GM18858 (cell line): ENCODE data around the gene ATP13A4.
A peak's percentile ranks its signal among the peaks of the same experiment; 100 is the strongest.

ENCODE experiments used
- ATAC-seq: cut with Tn5 transposase; IDR thresholded peaks from one replicate; pipeline ENCODE4 v1.9.1; 2021; ENCODE audit not compliant: unreplicated experiment

ATP13A4 gene

GRCh38 chr3:193400304-193400703 is 154.4 kb downstream of the ATP13A4 start:
- no peak for ATAC-seq

- ATAC-seq = no peak
These were observed 158.0 kb downstream of the ATP13A4 start for GRCh38 chr3:193396451-193397244.

- ATAC-seq = no peak
These were observed 162.8 kb downstream of the ATP13A4 start for GRCh38 chr3:193391902-193392301.

- no peak for ATAC-seq
These were observed 165.4 kb downstream of the ATP13A4 start for GRCh38 chr3:193389335-193389734.

- no peak for ATAC-seq
These were observed 166.3 kb downstream of the ATP13A4 start for GRCh38 chr3:193388361-193388760.

GRCh38 chr3:193387596-193387995 is 167.1 kb downstream of the ATP13A4 start:
- no peak for ATAC-seq

GRCh38 chr3:193378706-193379105 is 176.0 kb downstream of the ATP13A4 start, which contains the start of gene ATP13A5:
Gene ATP13A5, minus strand, starts transcription at chr3:193378753. Its CDS starts 28 bp downstream, at chr3:193378725.
- ATAC-seq = no peak

GRCh38 chr3:193377591-193377990 is 177.1 kb downstream of the ATP13A4 start:
- no peak for ATAC-seq

GRCh38 chr3:193375614-193376013 is 179.1 kb downstream of the ATP13A4 start:
- no peak for ATAC-seq

GRCh38 chr3:193372783-193373182 is 181.9 kb downstream of the ATP13A4 start:
- ATAC-seq = peak; percentile 65

- no peak for ATAC-seq
These were observed 186.8 kb downstream of the ATP13A4 start for GRCh38 chr3:193367868-193368267.

- no peak for ATAC-seq
These were observed 197.4 kb downstream of the ATP13A4 start for GRCh38 chr3:193357291-193357690.

GRCh38 chr3:193354423-193354822 is 200.3 kb downstream of the ATP13A4 start:
- ATAC-seq = no peak
